IMR-90 (cell line): ENCODE data around the gene SV2A. TPM values are rescaled to one million over a fixed set of nuclear protein-coding genes. Genes with fewer than 3 reads are reported as not detected.

Experiments
- ATAC-seq: fragments of 200-7000 bp; cut with Tn5 transposase; 2 replicates; pipeline ENCODE4 v1.9.1; 2020; ENCODE audit warnings: low read depth, mild to moderate bottlenecking, moderate library complexity
- BruUV-seq: library from RNA; stranded (reverse); fragments of 400-500 nt; replicated peaks from 2 replicates; lab custom pipeline; 2021; lab: Mats Ljungman, UMichigan
- CTCF ChIA-PET: fragments of 300-600 bp; formaldehyde crosslinking; extraction: SDS; loops from one replicate; lab custom pipeline; 2021; ENCODE audit warnings: antibody characterized with exemption; lab: Yijun Ruan, JAX
- POLR2A ChIA-PET: fragments of 300-600 bp; sonication (Branson Sonifier 250); formaldehyde crosslinking; loops from one replicate; lab custom pipeline; 2022; ENCODE audit warnings: antibody characterized with exemption; ENCODE audit not compliant: unreplicated experiment; lab: Charles Lee
- DNase-seq: peaks from one replicate; pipeline ENCODE4 v3.0.0; 2013
- H2AFZ ChIP-seq: replicated peaks from 2 replicates; pipeline ENCODE3; 2013; ENCODE audit warnings: low read length, mild to moderate bottlenecking; ENCODE audit not compliant: poor library complexity
- H2AK5ac ChIP-seq: 2 replicates; pipeline ENCODE4 v1.6.1; 2013; ENCODE audit warnings: low read depth, low read length, inconsistent platforms
- H2AK9ac ChIP-seq: replicated peaks from 2 replicates; pipeline ENCODE3; 2013; ENCODE audit warnings: mild to moderate bottlenecking, low read depth, low read length, moderate library complexity; ENCODE audit not compliant: poor library complexity
- H2BK120ac ChIP-seq: 2 replicates; pipeline ENCODE4 v1.6.1; 2013; ENCODE audit warnings: low read depth, low read length, inconsistent platforms
- H2BK15ac ChIP-seq: 3 replicates; pipeline ENCODE4 v1.6.1; 2013; ENCODE audit warnings: low read depth, low read length, inconsistent platforms
- H2BK20ac ChIP-seq: 2 replicates; pipeline ENCODE4 v1.6.1; 2013; ENCODE audit warnings: low read depth, mild to moderate bottlenecking, inconsistent platforms, low read length, moderate library complexity
- H2BK5ac ChIP-seq: 2 replicates; pipeline ENCODE4 v1.6.1; 2013; ENCODE audit warnings: mild to moderate bottlenecking, low read depth, low read length, inconsistent platforms; ENCODE audit not compliant: poor library complexity, severe bottlenecking
- H3K14ac ChIP-seq: replicated peaks from 2 replicates; pipeline ENCODE4 v1.6.1; 2013; ENCODE audit warnings: low read depth, low read length, inconsistent platforms
- H3K18ac ChIP-seq: 2 replicates; pipeline ENCODE4 v1.6.1; 2013; ENCODE audit warnings: low read depth, low read length, control low read depth
- H3K23ac ChIP-seq: 2 replicates; pipeline ENCODE4 v1.6.1; 2013; ENCODE audit warnings: low read depth, low read length, inconsistent platforms
- H3K27ac ChIP-seq: 2 replicates; pipeline ENCODE4 v1.5.1; 2013; ENCODE audit warnings: mild to moderate bottlenecking, control low read depth, low read length; ENCODE audit not compliant: insufficient read depth
- H3K27me3 ChIP-seq: 2 replicates; pipeline ENCODE4 v1.6.1; 2013; ENCODE audit warnings: low read length; ENCODE audit not compliant: control insufficient read depth, insufficient read depth
- H3K36me3 ChIP-seq: 2 replicates; pipeline ENCODE4 v1.6.1; 2013; ENCODE audit warnings: low read length, mixed read lengths; ENCODE audit not compliant: control insufficient read depth, insufficient read depth
- H3K4ac ChIP-seq: 2 replicates; pipeline ENCODE4 v1.6.1; 2013; ENCODE audit warnings: low read depth, low read length, inconsistent platforms
- H3K4me1 ChIP-seq: 2 replicates; pipeline ENCODE4 v1.6.1; 2013; ENCODE audit warnings: low read length, mixed read lengths; ENCODE audit not compliant: control insufficient read depth, insufficient read depth
- H3K4me2 ChIP-seq: 2 replicates; pipeline ENCODE4 v1.6.1; 2013; ENCODE audit warnings: low read depth, mild to moderate bottlenecking, control low read depth, low read length, moderate library complexity
- H3K4me3 ChIP-seq: 2 replicates; pipeline ENCODE4 v1.5.1; 2013; ENCODE audit warnings: low read depth, mild to moderate bottlenecking, control low read depth, low read length, moderate library complexity; ENCODE audit not compliant: insufficient read depth
- H3K56ac ChIP-seq: 2 replicates; pipeline ENCODE4 v1.6.1; 2013; ENCODE audit warnings: low read length, inconsistent platforms; ENCODE audit not compliant: insufficient read depth; ENCODE audit errors: extremely low read depth
- H3K79me1 ChIP-seq, 2 experiments: 2 replicates each; pipeline ENCODE4 v1.6.1; 2013; ENCODE audit warnings: low read length in 2 of 2, inconsistent platforms in 1 of 2, low read depth in 1 of 2
- H3K9ac ChIP-seq: 2 replicates; pipeline ENCODE4 v1.6.1; 2013; ENCODE audit warnings: low read depth, low read length, control low read depth
- H3K9me1 ChIP-seq: 2 replicates; pipeline ENCODE4 v1.6.1; 2013; ENCODE audit warnings: low read length, inconsistent platforms; ENCODE audit not compliant: insufficient read depth
- H3K9me3 ChIP-seq: 2 replicates; pipeline ENCODE4 v1.6.1; 2013; ENCODE audit warnings: low read length; ENCODE audit not compliant: control insufficient read depth, insufficient read depth
- H4K20me1 ChIP-seq: 2 replicates; pipeline ENCODE4 v1.6.1; 2013; ENCODE audit warnings: low read length, inconsistent platforms; ENCODE audit not compliant: insufficient read depth
- H4K5ac ChIP-seq: 2 replicates; pipeline ENCODE4 v1.6.1; 2013; ENCODE audit warnings: mild to moderate bottlenecking, low read depth, low read length, control low read depth
- H4K8ac ChIP-seq, 2 experiments: 2 replicates each; pipeline ENCODE4 v1.6.1; 2013; ENCODE audit warnings: low read depth in 2 of 2, low read length in 2 of 2, control low read depth in 1 of 2, inconsistent platforms in 1 of 2
- H4K91ac ChIP-seq: 2 replicates; pipeline ENCODE4 v1.6.1; 2013; ENCODE audit warnings: low read depth, low read length, inconsistent platforms; ENCODE audit not compliant: insufficient read depth
- CEBPB ChIP-seq: IDR thresholded peaks from 2 replicates; pipeline ENCODE4 v1.6.1; 2012; ENCODE audit warnings: low read depth, low read length, improper control_type of control experiment
- MAFK ChIP-seq: IDR thresholded peaks from 2 replicates; pipeline ENCODE4 v1.6.1; 2012; ENCODE audit warnings: low read depth, low read length, improper control_type of control experiment
- MAZ ChIP-seq: IDR thresholded peaks from 2 replicates; pipeline ENCODE4 v1.6.1; 2012; ENCODE audit warnings: low read depth, mild to moderate bottlenecking, low read length, improper control_type of control experiment, moderate library complexity, borderline replicate concordance
- MXI1 ChIP-seq: IDR thresholded peaks from 2 replicates; pipeline ENCODE4 v1.6.1; 2012; ENCODE audit warnings: low read depth, mild to moderate bottlenecking, low read length, moderate library complexity, borderline replicate concordance
- NFE2L2 ChIP-seq: fragments of 150-350 bp; IDR thresholded peaks from 2 replicates; pipeline ENCODE4 v1.6.1; 2016; ENCODE audit warnings: low read depth, mild to moderate bottlenecking, low read length
- POLR2A ChIP-seq: IDR thresholded peaks from 2 replicates; pipeline ENCODE4 v1.6.1; 2012; ENCODE audit warnings: mild to moderate bottlenecking, low read depth, low read length
- RFX5 ChIP-seq: IDR thresholded peaks from 2 replicates; pipeline ENCODE4 v1.8.0; 2012; ENCODE audit warnings: low read depth, mild to moderate bottlenecking, low read length, moderate library complexity
- SMC3 ChIP-seq: fragments of 150-350 bp; IDR thresholded peaks from 2 replicates; pipeline ENCODE4 v1.6.1; 2016; ENCODE audit warnings: low read depth, mild to moderate bottlenecking, antibody characterized with exemption, low read length, moderate library complexity
- USF2 ChIP-seq: fragments of 150-350 bp; IDR thresholded peaks from 2 replicates; pipeline ENCODE4 v1.6.1; 2017; ENCODE audit warnings: mild to moderate bottlenecking, antibody characterized with exemption, low read length, low read depth
- WGBS, 2 experiments: methylation state at CpG; one replicate each; pipeline versions ENCODE4 v1.1.5 to v1.1.7; 2013; ENCODE audit warnings: missing lambda C conversion rate in 2 of 2; ENCODE audit not compliant: insufficient read length in 1 of 2; ENCODE audit errors: extremely low coverage in 2 of 2; 5-methylcytosine and 5-hydroxymethylcytosine counted together
- dilution Hi-C: fragments of 300-500 bp; cut with HindIII; formaldehyde crosslinking; loops from one replicate; pipeline ENCODE4 v1.14.3; 2018; ENCODE audit warnings: low sequenced_read_pairs; ENCODE audit not compliant: unreplicated experiment
- in situ Hi-C: fragments of 300-500 bp; cut with MboI; formaldehyde crosslinking; loops from 3 replicates; pipeline ENCODE4 v1.14.3; 2019; ENCODE audit warnings: low sequenced_read_pairs, inconsistent platforms, mixed read lengths
- intact Hi-C: fragments of 100-400 bp; cut with micrococcal nuclease; formaldehyde crosslinking; loops from 2 replicates; pipeline ENCODE4 v1.10.0; 2022
- polyA plus RNA-seq, 3 experiments: library from polyadenylated mRNA; depleted of rRNA; stranded (reverse); fragments of >200 nt; gene quantifications; 2 replicates each; pipeline ENCODE4 v1.2.3, GENCODE V29; 2012; ENCODE audit warnings: low replicate concordance in 1 of 3
- total RNA-seq: library from RNA; depleted of rRNA; stranded (reverse); fragments of >200 nt; gene quantifications from 2 replicates; pipeline ENCODE4 v1.2.3, GENCODE V29; 2012

The SV2A gene
- total and polyA plus RNA-seq, 2 of the 4 experiments (the other 2 are of a cell fraction): 15.4 to 19.6 TPM

GRCh38 chr1:149927563-149928400 lies 10.1 kb upstream of the SV2A start, which contains the start of gene SF3B4:
TSS of gene SF3B4 (minus strand) at chr1:149927803. CDS start at chr1:149927759, 44 bp downstream.
- Histone ChIP-seq H2AK5ac (peak within 1 kb of the TSS; percentile 98), H2BK5ac (peak within 1 kb of the TSS; percentile 82), H3K56ac (peak within 1 kb of the TSS; percentile 93), H4K5ac (peak within 1 kb of the TSS; percentile 90), H4K8ac (peak within 1 kb of the TSS; percentile 91 to 98), H2BK20ac (no peak within 1 kb of the TSS), H3K14ac (peak within 1 kb of the TSS; percentile 92), H3K27me3 (no peaks in the 10 kb centered on the region), H2BK120ac (peak within 1 kb of the TSS; percentile 37; the same call in 1 of the 2 replicates), H3K9me1 (peaks cover 12% of the 10 kb centered on the region), H3K4me3 (peak within 1 kb of the TSS; percentile 89), H2AK9ac (peak within 1 kb of the TSS; percentile 94), H3K4me1 (peaks cover 5% of the 10 kb centered on the region), H2AFZ (peak within 1 kb of the TSS; percentile 94), H4K91ac (peak within 1 kb of the TSS; percentile 86), H3K9ac (peak within 1 kb of the TSS; percentile 94), H3K4ac (peak within 1 kb of the TSS; percentile 91), H3K9me3 (no peaks in the 10 kb centered on the region), H3K27ac (peak within 1 kb of the TSS; percentile 91), H2BK15ac (peak within 1 kb of the TSS; percentile 63; the same call in 1 of the 3 replicates), H3K18ac (peak within 1 kb of the TSS; percentile 68), H4K20me1 (peaks cover 8% of the 10 kb centered on the region; the same call in 1 of the 2 replicates), H3K79me1 (peaks cover 29 to 66% of the 10 kb centered on the region in 2 experiments), H3K23ac (peak within 1 kb of the TSS; percentile 91), H3K4me2 (peak within 1 kb of the TSS; percentile 91), H3K36me3 (peaks cover 34% of the 10 kb centered on the region)
- ATAC-seq (peak; percentile 98), DNase-seq (peak; percentile 89)
- intact Hi-C loops (no loop called here), in situ Hi-C loops (no loop called here), dilution Hi-C loops (no loop called here)
- no TSS peak for BruUV-seq
- ChIA-PET POLR2A (interaction anchor here (0.7 to 1.2 kb wide), 2 partner anchors 10 to 40 kb away, joined by 3 to 6 read pairs; a partner anchor contains a TSS), CTCF (no interaction called here)
- peak; percentile 78; the same call in 1 of the 2 replicates for TF ChIP-seq MXI1
- peak; percentile 75; the same call in 1 of the 2 replicates for TF ChIP-seq MAZ
- peak; percentile 91 for TF ChIP-seq POLR2A
- no peak for TF ChIP-seq SMC3
- 0 out of 2 replicates have a peak, but pooled peaks have one; percentile 9 for TF ChIP-seq USF2
- TF ChIP-seq RFX5: no peak
- TF ChIP-seq MAFK: peak; percentile 4; the same call in 1 of the 2 replicates
- TF ChIP-seq NFE2L2: no peak
- TF ChIP-seq CEBPB: peak; percentile 62
- 0% methylated on average over 15 of the region's 47 CpGs; no CpG with 5 or more reads in 1 of the 2 experiments for WGBS, 2 experiments
